Neuronal stem cell (in vitro differentiated cells): ENCODE results near the gene SPATC1L.

Experiments used
- DNase-seq: peaks from one replicate; pipeline ENCODE4 v3.0.0-alpha.2; 2013; ENCODE audit warnings: low spot score
- H2AFZ ChIP-seq: one replicate; pipeline ENCODE4 v1.6.1; 2013; ENCODE audit warnings: mild to moderate bottlenecking, low read length, inconsistent platforms
- H2AK5ac ChIP-seq: 2 replicates; pipeline ENCODE4 v1.6.1; 2013; ENCODE audit warnings: low read depth, mild to moderate bottlenecking, inconsistent platforms, low read length, moderate library complexity, mixed read lengths
- H2BK120ac ChIP-seq: 2 replicates; pipeline ENCODE4 v1.6.1; 2013; ENCODE audit warnings: low read depth, mild to moderate bottlenecking, inconsistent platforms, low read length, moderate library complexity, mixed read lengths
- H2BK12ac ChIP-seq: one replicate; pipeline ENCODE4 v1.6.1; 2013; ENCODE audit warnings: low read length, inconsistent platforms
- H2BK15ac ChIP-seq: 2 replicates; pipeline ENCODE4 v1.6.1; 2013; ENCODE audit warnings: mild to moderate bottlenecking, low read length, inconsistent platforms, mixed read lengths
- H2BK5ac ChIP-seq: one replicate; pipeline ENCODE4 v1.6.1; 2013; ENCODE audit warnings: inconsistent platforms, mild to moderate bottlenecking, low read length, moderate library complexity
- H3K14ac ChIP-seq: one replicate; pipeline ENCODE4 v1.6.1; 2013; ENCODE audit warnings: low read length, inconsistent platforms
- H3K18ac ChIP-seq: 2 replicates; pipeline ENCODE4 v1.6.1; 2013; ENCODE audit warnings: low read length, inconsistent platforms
- H3K23ac ChIP-seq: 2 replicates; pipeline ENCODE4 v1.6.1; 2013; ENCODE audit warnings: low read depth, mild to moderate bottlenecking, mixed read lengths, low read length, inconsistent platforms; ENCODE audit not compliant: poor library complexity
- H3K27ac ChIP-seq: replicated peaks from 3 replicates; pipeline ENCODE4 v1.5.1; 2013; ENCODE audit warnings: low read length, inconsistent platforms
- H3K27me3 ChIP-seq, 3 experiments: 2 replicates each; pipeline ENCODE4 v1.6.1; 2013; ENCODE audit warnings: low read length in 3 of 3, mild to moderate bottlenecking in 2 of 3, inconsistent platforms in 1 of 3, low read depth in 1 of 3, mixed read lengths in 1 of 3, moderate library complexity in 1 of 3; ENCODE audit not compliant: control insufficient read depth in 3 of 3, insufficient read depth in 3 of 3
- H3K36me3 ChIP-seq, 2 donors: replicated peaks in 1 of 2; 2 replicates each; pipeline ENCODE4 v1.6.1; 2013; ENCODE audit warnings: low read length in 2 of 2; ENCODE audit not compliant: control insufficient read depth in 2 of 2, insufficient read depth in 2 of 2
- H3K4ac ChIP-seq: 2 replicates; pipeline ENCODE4 v1.6.1; 2013; ENCODE audit warnings: inconsistent platforms, mild to moderate bottlenecking, low read length, moderate library complexity
- H3K4me1 ChIP-seq, 2 donors: 1 replicate in 1 of 2; 2 replicates in 1 of 2; pipeline ENCODE4 v1.6.1; 2013; ENCODE audit warnings: low read length in 2 of 2, low read depth in 1 of 2; ENCODE audit not compliant: control insufficient read depth in 2 of 2, insufficient read depth in 1 of 2
- H3K4me2 ChIP-seq: one replicate; pipeline ENCODE4 v1.6.1; 2013; ENCODE audit warnings: mild to moderate bottlenecking, low read length, inconsistent platforms; ENCODE audit not compliant: insufficient read depth, poor library complexity, severe bottlenecking
- H3K4me3 ChIP-seq, 2 donors: 2 replicates each; pipeline ENCODE4 v1.5.1; 2013; ENCODE audit warnings: low read length in 2 of 2, mild to moderate bottlenecking in 2 of 2, inconsistent platforms in 1 of 2, moderate library complexity in 1 of 2
- H3K79me1 ChIP-seq: one replicate; pipeline ENCODE4 v1.6.1; 2013; ENCODE audit warnings: low read depth, mild to moderate bottlenecking, inconsistent platforms, low read length, moderate library complexity
- H3K9ac ChIP-seq: one replicate; pipeline ENCODE4 v1.6.1; 2013; ENCODE audit warnings: mild to moderate bottlenecking, low read depth, low read length, inconsistent platforms; ENCODE audit not compliant: poor library complexity
- H3K9me3 ChIP-seq, 2 donors: replicated peaks in 1 of 2; 2 replicates each; pipeline versions ENCODE3 to v1.6.1; 2013; ENCODE audit warnings: low read length in 2 of 2, mild to moderate bottlenecking in 2 of 2, inconsistent platforms in 1 of 2, low read depth in 1 of 2, mixed read lengths in 1 of 2, moderate library complexity in 1 of 2; ENCODE audit not compliant: control insufficient read depth in 2 of 2, insufficient read depth in 1 of 2
- H4K8ac ChIP-seq: one replicate; pipeline ENCODE4 v1.6.1; 2013; ENCODE audit warnings: low read depth, mild to moderate bottlenecking, inconsistent platforms, low read length, moderate library complexity
- H4K91ac ChIP-seq: one replicate; pipeline ENCODE4 v1.6.1; 2013; ENCODE audit warnings: low read length, low read depth, mild to moderate bottlenecking, inconsistent platforms; ENCODE audit not compliant: poor library complexity
- WGBS, 2 donors: extraction: QIAGEN DNeasy Blood & Tissue Kit; methylation state at CpG; one replicate each; pipeline ENCODE4 v1.1.7; 2013; ENCODE audit warnings: missing lambda C conversion rate in 2 of 2, mixed read lengths in 1 of 2; ENCODE audit not compliant: insufficient read length in 2 of 2, insufficient replicate concordance in 1 of 2; ENCODE audit errors: extremely low coverage in 2 of 2; 5-methylcytosine and 5-hydroxymethylcytosine counted together

SPATC1L gene

GRCh38 chr21:46144464-46145070, 39.7 kb downstream of the SPATC1L start:
- Histone ChIP-seq H2BK15ac (no peak overlapping the region), H3K27me3 (peaks cover 0 to 16% (median 5%) of the 10 kb centered on the region in 3 experiments), H3K9me3 (peaks cover 3 to 8% of the 10 kb centered on the region in 2 donors), H2BK12ac (peak overlapping the region; percentile 75), H4K8ac (no peak overlapping the region), H2AK5ac (peak overlapping the region; percentile 76), H4K91ac (no peak overlapping the region), H3K23ac (no peak overlapping the region), H2BK5ac (no peak overlapping the region), H3K18ac (peak overlapping the region; percentile 81), H3K9ac (no peak overlapping the region), H3K27ac (no peak overlapping the region), H3K4me1 (peaks cover 2 to 4% of the 10 kb centered on the region in 2 donors), H2AFZ (no peak overlapping the region), H2BK120ac (no peak overlapping the region), H3K4ac (no peak overlapping the region), H3K4me3 (no peak overlapping the region), H3K4me2 (no peak overlapping the region), H3K14ac (peak overlapping the region; percentile 95), H3K36me3 (no peaks in the 10 kb centered on the region), H3K79me1 (peaks cover 2% of the 10 kb centered on the region)
- WGBS, 2 donors, result no CpG with 5 or more reads among the region's 4 CpGs
- DNase-seq, result no peak

- Histone ChIP-seq H3K4me1 (peaks cover 2 to 4% of the 10 kb centered on the region in 2 donors), H2AK5ac (no peak overlapping the region), H3K79me1 (peaks cover 2% of the 10 kb centered on the region), H4K8ac (no peak overlapping the region), H3K27me3 (peaks cover 0 to 16% (median 6%) of the 10 kb centered on the region in 3 experiments), H4K91ac (no peak overlapping the region), H3K27ac (no peak overlapping the region), H2BK120ac (no peak overlapping the region), H3K4ac (no peak overlapping the region), H3K14ac (no peak overlapping the region), H2BK15ac (no peak overlapping the region), H3K18ac (peak overlapping the region; percentile 64), H3K9me3 (peaks cover 3 to 8% of the 10 kb centered on the region in 2 donors), H3K9ac (no peak overlapping the region), H3K23ac (no peak overlapping the region), H3K36me3 (no peaks in the 10 kb centered on the region), H2BK12ac (no peak overlapping the region), H2BK5ac (peak overlapping the region; percentile 24), H3K4me2 (peak overlapping the region; percentile 22), H3K4me3 (no peak overlapping the region), H2AFZ (peak overlapping the region; percentile 69)
- no CpG with 5 or more reads among the region's 21 CpGs for WGBS, 2 donors
- DNase-seq, result no peak
These were observed 41.4 kb downstream of the SPATC1L start for GRCh38 chr21:46142582-46143473.

- H3K14ac ChIP-seq, result no peak overlapping the region
- no peak for DNase-seq
- no peaks in the 10 kb centered on the region for H3K36me3 ChIP-seq
- no peak overlapping the region for H4K8ac ChIP-seq
- H3K27ac ChIP-seq, result no peak overlapping the region
- peak overlapping the region; percentile 50 for H3K9ac ChIP-seq
- H3K79me1 ChIP-seq, result peaks cover 2% of the 10 kb centered on the region
- H3K4me3 ChIP-seq, result no peak overlapping the region
- H3K23ac ChIP-seq, result no peak overlapping the region
- peak overlapping the region; percentile 22 for H3K4me2 ChIP-seq
- peaks cover 0 to 16% (median 6%) of the 10 kb centered on the region in 3 experiments for H3K27me3 ChIP-seq
- no peak overlapping the region for H2BK120ac ChIP-seq
- H2AFZ ChIP-seq, result no peak overlapping the region
- no peak overlapping the region for H2BK5ac ChIP-seq
- H3K4ac ChIP-seq, result no peak overlapping the region
- H3K4me1 ChIP-seq, result peaks cover 7% of the 10 kb centered on the region in 2 donors
- no peak overlapping the region for H2BK15ac ChIP-seq
- H2BK12ac ChIP-seq, result peak overlapping the region; percentile 88
- no peak overlapping the region for H2AK5ac ChIP-seq
- H3K18ac ChIP-seq, result peak overlapping the region; percentile 52
- H3K9me3 ChIP-seq, result peaks cover 3 to 8% of the 10 kb centered on the region in 2 donors
- no CpG with 5 or more reads among the region's 45 CpGs for WGBS, 2 donors
- H4K91ac ChIP-seq, result no peak overlapping the region
These were observed 42.3 kb downstream of the SPATC1L start for GRCh38 chr21:46141767-46142581.
